ENCODE data around the gene LIFR. TPM values are rescaled to one million over a fixed set of nuclear protein-coding genes. Genes with fewer than 3 reads are reported as not detected.

The LIFR gene
- total and polyA plus RNA-seq, 11 donors: 12.6 to 66.8 (median 38.5) TPM

GRCh38 chr5:38450627-38451026, 105.8 kb downstream of the LIFR start:
- ATAC-seq: peak; percentile 21 to 71 (median 40)
- Histone ChIP-seq H3K9me3 (no peaks in the 10 kb centered on the region), H3K27ac (peak overlapping the region in 2 of 12 donors; percentile 13 to 20), H3K27me3 (peaks cover 0 to 77% (median 0%) of the 10 kb centered on the region in 9 donors), H3K4me1 (peaks cover 0 to 37% (median 6%) of the 10 kb centered on the region in 12 donors), H3K4me3 (no peak overlapping the region), H3K36me3 (peaks cover 0 to 4% (median 0%) of the 10 kb centered on the region in 9 donors)
- 65 to 80% (median 72%) methylated on average over 6 of the region's 6 CpGs for WGBS, 4 donors
- no peak for TF ChIP-seq CTCF (IDR thresholded peaks at IDR 0.05)
- TF ChIP-seq POLR2A (IDR thresholded peaks at IDR 0.05): no peak
- no peak for DNase-seq
- intact Hi-C loops (cut with DNase I): no loop called here

GRCh38 chr5:38448568-38449350, 107.7 kb downstream of the LIFR start:
- TF ChIP-seq CTCF (IDR thresholded peaks at IDR 0.05): no peak
- no peak for TF ChIP-seq POLR2A (IDR thresholded peaks at IDR 0.05)
- H3K27me3 ChIP-seq: peaks cover 0 to 75% (median 0%) of the 10 kb centered on the region in 9 donors
- ATAC-seq (no peak), DNase-seq (no peak)
- no peaks in the 10 kb centered on the region for H3K36me3 ChIP-seq
- intact Hi-C loops (cut with DNase I): loop anchor here in 6 of 10 donors (10.0 kb wide), 4 partner anchors 66 to 626 kb away; partner anchors contain the start of genes LIFR (in 2 of the 6) and RICTOR (in 1 of the 6)
- H3K4me1 ChIP-seq: peaks cover 0 to 37% (median 6%) of the 10 kb centered on the region in 12 donors
- peak overlapping the region in 1 of 12 donors; percentile 4 for H3K27ac ChIP-seq
- WGBS, 4 donors: 83 to 88% (median 85%) methylated on average over 9 of the region's 9 CpGs
- H3K4me3 ChIP-seq: no peak overlapping the region
- no peaks in the 10 kb centered on the region for H3K9me3 ChIP-seq

GRCh38 chr5:38447786-38448185, 108.7 kb downstream of the LIFR start:
- ATAC-seq (peak; percentile 22 to 69 (median 58)), DNase-seq (peak in 2 of 5 donors; percentile 22 to 47)
- Histone ChIP-seq H3K27ac (peak overlapping the region in 1 of 12 donors; percentile 14), H3K4me1 (peaks cover 0 to 37% (median 6%) of the 10 kb centered on the region in 12 donors), H3K4me3 (no peak overlapping the region), H3K9me3 (no peaks in the 10 kb centered on the region), H3K27me3 (peaks cover 0 to 83% (median 0%) of the 10 kb centered on the region in 9 donors), H3K36me3 (no peaks in the 10 kb centered on the region)
- WGBS, 4 donors: 58 to 80% (median 65%) methylated on average over 5 of the region's 5 CpGs
- TF ChIP-seq POLR2A (IDR thresholded peaks at IDR 0.05): no peak
- TF ChIP-seq CTCF (IDR thresholded peaks at IDR 0.05): no peak
- intact Hi-C loops (cut with DNase I): loop anchor here in 6 of 10 donors (10.0 kb wide), 4 partner anchors 67 to 627 kb away; partner anchors contain the start of genes LIFR (in 2 of the 6) and RICTOR (in 1 of the 6)

GRCh38 chr5:38447056-38447455, 109.4 kb downstream of the LIFR start:
- H3K4me1 ChIP-seq: peaks cover 0 to 37% (median 6%) of the 10 kb centered on the region in 12 donors
- no peaks in the 10 kb centered on the region for H3K9me3 ChIP-seq
- peaks cover 0 to 77% (median 0%) of the 10 kb centered on the region in 9 donors for H3K27me3 ChIP-seq
- no peak overlapping the region for H3K4me3 ChIP-seq
- WGBS, 4 donors: 89 to 97% (median 91%) methylated on average over 2 of the region's 2 CpGs
- intact Hi-C loops (cut with DNase I): loop anchor here in 6 of 10 donors (10.0 kb wide), 4 partner anchors 68 to 628 kb away; partner anchors contain the start of genes LIFR (in 2 of the 6) and RICTOR (in 1 of the 6)
- TF ChIP-seq POLR2A (IDR thresholded peaks at IDR 0.05) (no peak), CTCF (IDR thresholded peaks at IDR 0.05) (no peak)
- DNase-seq (no peak), ATAC-seq (no peak)
- H3K36me3 ChIP-seq: no peaks in the 10 kb centered on the region
- H3K27ac ChIP-seq: peak overlapping the region in 1 of 12 donors; percentile 9

Data from heart left ventricle (tissue), 16 donors.